ENCODE results near the gene TUBB4A.
A peak's percentile ranks its signal among the peaks of the same experiment; 100 is the strongest.
"Not testable (repeated sequence)": the region's sequence is repeated elsewhere in the genome, so short reads cannot be mapped to it uniquely, and the experiment has no call there.

TUBB4A gene

GRCh38 chr19:6516659-6517291 lies 14.7 kb upstream of the TUBB4A start:
- POLR2A ChIA-PET (ENCODE audit: low non-redundant PET): interaction anchor here (0.7 kb wide), 1 partner anchor 14 kb away, joined by 3 read pairs; no protein-coding TSS in a partner anchor
- CTCF ChIA-PET: interaction anchor here (0.5 to 1.7 kb wide), 11 partner anchors 10 to 705 kb away, joined by 3 to 14 read pairs (median 4); partner anchors contain the start of gene SLC25A23
- DNase-seq (ENCODE audit: low spot score): peak; percentile 86
- peak; percentile 97 for TF ChIP-seq CTCF (conservative IDR thresholded peaks at IDR 0.05; ENCODE audit: low read depth)
- peak overlapping the region; percentile 80 for H3K27ac ChIP-seq

DNA sequence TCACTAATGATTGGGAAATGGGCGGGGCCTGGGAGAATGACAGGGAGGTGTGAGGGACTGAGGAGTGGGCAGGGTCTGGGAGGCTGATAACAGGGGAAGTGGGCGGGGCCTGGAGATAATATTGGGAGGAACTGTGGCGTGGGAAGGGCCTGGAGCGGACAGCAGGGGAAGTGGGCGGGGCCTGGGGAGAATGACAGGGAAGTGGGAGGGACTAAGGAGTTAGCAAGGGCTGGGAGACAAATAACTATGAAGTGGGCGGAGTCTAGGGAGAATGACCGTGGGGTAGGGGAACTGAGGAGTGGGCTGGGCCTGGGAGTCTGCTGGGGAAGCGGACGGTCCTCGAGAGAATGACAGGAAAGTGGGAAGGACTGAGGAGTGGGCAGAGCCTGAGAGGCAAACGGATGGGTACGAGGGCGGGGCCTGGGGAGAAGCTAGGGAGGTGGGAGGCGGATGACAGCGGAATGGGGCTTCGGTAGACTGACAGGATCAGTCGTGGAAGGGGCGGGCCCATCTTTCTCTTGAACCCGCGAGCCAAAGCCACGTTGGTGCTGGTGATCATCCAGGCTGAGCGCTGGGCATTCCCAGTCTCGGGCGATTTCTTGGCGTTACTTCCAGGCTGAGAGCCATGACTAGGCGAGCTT lies 14.0 kb upstream of the TUBB4A start:
- peak; percentile 97 for DNase-seq (ENCODE audit: low spot score)
- CTCF ChIA-PET: interaction anchor here (0.5 to 1.7 kb wide), 10 partner anchors 10 to 706 kb away, joined by 3 to 14 read pairs (median 4); partner anchors contain the start of gene SLC25A23
- peak overlapping the region; percentile 80 for H3K27ac ChIP-seq
- TF ChIP-seq CTCF (conservative IDR thresholded peaks at IDR 0.05; ENCODE audit: low read depth): no peak
- POLR2A ChIA-PET (ENCODE audit: low non-redundant PET): no interaction called here

DNA sequence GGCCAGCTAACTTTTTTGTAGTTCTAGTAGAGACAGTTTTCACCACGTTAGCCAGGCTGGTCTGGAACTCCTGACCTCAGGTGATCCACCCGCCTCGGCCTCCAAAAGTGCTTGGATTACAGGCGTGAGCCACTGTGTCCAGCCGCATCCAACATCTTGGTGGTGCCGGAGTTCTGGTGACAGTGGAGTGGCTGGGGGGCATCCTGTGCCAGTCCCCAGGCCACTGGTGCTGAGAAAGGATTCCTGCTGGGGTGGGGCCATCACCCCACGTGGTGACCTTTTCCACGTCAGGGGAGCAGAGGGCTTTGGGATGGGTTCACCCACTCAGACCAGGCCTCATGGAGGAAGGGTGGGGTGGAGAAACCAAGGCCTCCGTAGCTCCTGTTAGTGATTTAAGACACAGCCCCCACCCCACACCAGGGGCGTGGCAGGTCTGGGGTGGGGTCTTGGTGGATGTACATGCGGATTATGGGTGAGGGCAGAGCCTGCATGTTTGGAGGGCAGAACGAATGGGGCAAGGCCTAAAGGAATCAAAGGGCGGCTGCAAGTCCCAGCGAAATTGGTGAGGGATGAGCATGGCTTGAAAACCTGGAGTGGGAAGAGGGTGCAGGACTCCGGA lies 12.9 kb upstream of the TUBB4A start:
- peak overlapping the region; percentile 80; the same call in 1 of the 2 replicates for H3K27ac ChIP-seq
- ChIA-PET POLR2A (ENCODE audit: low non-redundant PET) (no interaction called here), CTCF (no interaction called here)
- TF ChIP-seq CTCF (conservative IDR thresholded peaks at IDR 0.05; ENCODE audit: low read depth): no peak
- DNase-seq (ENCODE audit: low spot score): no peak

- H3K27ac ChIP-seq: no peak overlapping the region
- no peak for TF ChIP-seq CTCF (conservative IDR thresholded peaks at IDR 0.05; ENCODE audit: low read depth)
- POLR2A ChIA-PET (ENCODE audit: low non-redundant PET): no interaction called here
- DNase-seq (ENCODE audit: low spot score): no peak
- CTCF ChIA-PET: no interaction called here
Measured at GRCh38 chr19:6514089-6514488, 12.0 kb upstream of the TUBB4A start.

DNA sequence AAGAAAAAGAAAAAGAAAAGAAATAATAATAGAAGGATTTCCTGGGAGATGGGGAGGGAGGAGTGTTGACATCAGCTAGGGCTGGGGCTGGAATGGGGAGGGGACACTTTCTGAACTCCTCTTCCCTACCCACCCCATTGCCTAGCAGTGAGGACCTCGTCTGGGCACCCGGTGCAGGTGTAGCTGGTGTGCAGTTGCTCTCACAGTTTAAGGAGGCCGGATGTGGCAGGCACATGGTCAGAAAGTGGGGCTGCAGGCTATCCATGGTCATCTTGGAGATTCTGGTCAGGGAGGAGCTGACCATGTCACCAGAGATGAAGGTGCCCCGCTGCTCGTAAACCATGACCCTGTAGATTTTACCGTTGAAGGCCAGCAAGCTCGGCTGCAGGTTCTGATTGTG lies 8.5 kb upstream of the TUBB4A start:
- ChIA-PET POLR2A (ENCODE audit: low non-redundant PET) (no interaction called here), CTCF (interaction anchor here (0.6 kb wide), 1 partner anchor 14 kb away, joined by 6 read pairs; no protein-coding TSS in a partner anchor)
- H3K27ac ChIP-seq: no peak overlapping the region
- DNase-seq (ENCODE audit: low spot score): no peak
- no peak for TF ChIP-seq CTCF (conservative IDR thresholded peaks at IDR 0.05; ENCODE audit: low read depth)

DNA sequence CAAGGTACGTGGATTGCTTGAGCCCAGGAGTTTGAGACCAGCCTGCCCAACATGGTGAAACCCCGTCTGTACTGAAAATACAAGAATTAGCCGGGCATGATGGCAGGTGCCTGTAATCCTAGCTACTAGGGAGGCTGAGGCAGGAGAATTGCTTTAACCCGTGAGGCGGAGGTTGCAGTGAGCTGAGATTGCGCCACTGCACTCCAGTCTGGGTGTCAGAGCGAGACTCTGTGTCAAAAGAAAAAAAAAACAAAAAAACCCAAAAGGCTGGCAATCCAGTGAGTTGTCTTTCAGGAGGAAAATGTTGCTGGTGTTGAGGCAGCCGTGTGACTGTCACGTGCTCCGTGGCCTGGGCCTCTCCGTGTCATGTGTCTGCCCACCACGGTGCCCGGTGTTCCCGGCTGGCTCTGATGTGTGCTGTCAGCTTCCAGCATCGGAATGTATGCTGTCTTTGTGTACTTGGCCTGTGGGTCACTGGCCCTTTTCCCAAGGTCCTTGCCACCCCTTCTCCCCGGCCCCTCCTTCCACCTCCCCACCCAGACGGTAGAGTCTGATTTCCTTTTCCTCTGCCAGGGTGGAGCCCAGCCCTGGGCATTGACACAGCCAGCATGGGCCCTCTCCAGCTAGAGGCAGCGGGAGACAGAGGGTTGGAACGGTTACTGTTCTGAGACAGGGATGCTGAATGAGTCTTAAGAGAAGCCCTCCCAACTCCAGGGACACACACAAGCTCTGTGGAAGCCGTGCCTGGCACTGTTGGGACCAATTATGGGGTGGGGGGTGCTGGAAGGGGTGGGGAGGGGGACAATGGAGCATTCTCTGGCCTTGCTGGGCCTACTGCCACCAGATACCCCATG lies 7.2 kb upstream of the TUBB4A start:
- ChIA-PET POLR2A (ENCODE audit: low non-redundant PET) (no interaction called here), CTCF (no interaction called here)
- TF ChIP-seq CTCF (conservative IDR thresholded peaks at IDR 0.05; ENCODE audit: low read depth): no peak
- no peak overlapping the region for H3K27ac ChIP-seq
- DNase-seq (ENCODE audit: low spot score): no peak

GRCh38 chr19:6508028-6508771 lies 6.1 kb upstream of the TUBB4A start:
- POLR2A ChIA-PET (ENCODE audit: low non-redundant PET); CTCF ChIA-PET; DNase-seq (ENCODE audit: low spot score); H3K27ac ChIP-seq: not testable (repeated sequence)
